ENCODE data around the gene ZIC2.

ZIC2 gene

DNA sequence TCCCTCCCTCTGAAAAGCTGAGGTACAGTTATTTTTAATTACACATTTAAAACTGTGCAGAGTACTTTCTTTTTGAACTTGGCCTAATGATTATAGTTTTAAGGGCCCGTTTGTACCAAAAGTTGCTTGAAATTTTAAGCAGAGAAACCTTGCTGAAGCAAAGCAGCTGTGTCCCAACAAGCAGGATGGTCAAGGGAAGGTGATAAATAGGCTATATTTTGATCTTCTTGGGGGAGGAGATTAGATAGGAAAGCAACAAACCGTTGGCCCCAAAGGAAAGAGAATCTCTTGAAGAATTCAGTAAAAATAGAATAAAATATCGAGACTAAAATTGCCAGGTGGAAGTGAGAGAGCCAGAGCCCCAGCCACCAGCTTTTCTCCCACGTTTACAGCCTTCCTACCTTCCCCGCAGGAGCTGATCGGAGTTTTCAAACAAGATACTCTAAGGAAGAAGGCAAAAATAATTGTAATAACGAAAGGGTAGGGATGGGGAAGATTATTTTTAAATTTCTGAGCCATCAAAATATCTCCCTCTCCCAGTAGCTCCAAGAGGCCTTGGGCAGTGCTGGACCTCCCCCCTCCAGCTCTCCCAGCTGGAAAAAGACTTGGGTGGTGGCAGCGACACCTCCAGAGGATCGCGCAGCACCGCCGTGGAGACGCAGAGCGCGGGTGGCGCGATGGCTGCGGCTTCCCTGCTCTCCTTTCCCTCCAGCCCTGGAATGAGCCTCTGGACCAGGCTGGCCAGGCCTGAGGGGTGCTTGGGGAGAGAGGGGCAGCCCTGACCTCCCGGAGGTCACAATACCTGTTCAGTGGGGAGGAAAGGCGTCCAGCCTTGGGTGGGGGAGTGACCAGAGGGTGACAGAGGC is 5.8 kb downstream of the ZIC2 start:
- no peaks in the 10 kb centered on the region for H3K27me3 ChIP-seq (ENCODE audit: low read depth, low read length)
- no peak overlapping the region for H3K27ac ChIP-seq (ENCODE audit: low read length)
- H3K9ac ChIP-seq (ENCODE audit: low read length): no peak overlapping the region
- peaks cover 17% of the 10 kb centered on the region for H3K79me2 ChIP-seq (ENCODE audit: low read length)
- H3K4me3 ChIP-seq (ENCODE audit: low read length): no peak overlapping the region
- H3K4me1 ChIP-seq (ENCODE audit: low read length): peaks cover 8% of the 10 kb centered on the region
- TF ChIP-seq CTCF (IDR thresholded peaks at IDR 0.05; ENCODE audit: low read depth, low read length) (no peak), EZH2phosphoT487 (IDR thresholded peaks at IDR 0.05; ENCODE audit: low read depth) (no peak)
- H3K9me3 ChIP-seq (ENCODE audit: insufficient read depth, low read length): no peaks in the 10 kb centered on the region
- H2AFZ ChIP-seq (ENCODE audit: low read depth, low read length): peak overlapping the region; percentile 6
- no peak overlapping the region for H3K4me2 ChIP-seq (ENCODE audit: low read length)
- no peaks in the 10 kb centered on the region for H3K36me3 ChIP-seq (replicated peaks; ENCODE audit: low read depth, low read length)
- no peaks in the 10 kb centered on the region for H4K20me1 ChIP-seq (ENCODE audit: insufficient read depth, low read length)

- H3K36me3 ChIP-seq (replicated peaks; ENCODE audit: low read depth, low read length): no peaks in the 10 kb centered on the region
- no peak overlapping the region for H3K4me2 ChIP-seq (ENCODE audit: low read length)
- H2AFZ ChIP-seq (ENCODE audit: low read depth, low read length): no peak overlapping the region
- no peaks in the 10 kb centered on the region for H4K20me1 ChIP-seq (ENCODE audit: insufficient read depth, low read length)
- peaks cover 4% of the 10 kb centered on the region; the same call in 1 of the 2 replicates for H3K79me2 ChIP-seq (ENCODE audit: low read length)
- no peaks in the 10 kb centered on the region for H3K9me3 ChIP-seq (ENCODE audit: insufficient read depth, low read length)
- H3K4me1 ChIP-seq (ENCODE audit: low read length): peaks cover 15% of the 10 kb centered on the region
- no peak for TF ChIP-seq CTCF (IDR thresholded peaks at IDR 0.05; ENCODE audit: low read depth, low read length)
- no peak for TF ChIP-seq EZH2phosphoT487 (IDR thresholded peaks at IDR 0.05; ENCODE audit: low read depth)
- H3K27me3 ChIP-seq (ENCODE audit: low read depth, low read length): peaks cover 3% of the 10 kb centered on the region; the same call in 1 of the 2 replicates
- no peak overlapping the region for H3K9ac ChIP-seq (ENCODE audit: low read length)
- H3K4me3 ChIP-seq (ENCODE audit: low read length): no peak overlapping the region
- H3K27ac ChIP-seq (ENCODE audit: low read length): no peak overlapping the region
Observed at GRCh38 chr13:99988529-99989275, 7.1 kb downstream of the ZIC2 start.

- no peaks in the 10 kb centered on the region for H3K9me3 ChIP-seq (ENCODE audit: insufficient read depth, low read length)
- no peaks in the 10 kb centered on the region for H3K36me3 ChIP-seq (replicated peaks; ENCODE audit: low read depth, low read length)
- H2AFZ ChIP-seq (ENCODE audit: low read depth, low read length): no peak overlapping the region
- TF ChIP-seq CTCF (IDR thresholded peaks at IDR 0.05; ENCODE audit: low read depth, low read length) (no peak), EZH2phosphoT487 (IDR thresholded peaks at IDR 0.05; ENCODE audit: low read depth) (no peak)
- H3K4me1 ChIP-seq (ENCODE audit: low read length): peaks cover 15% of the 10 kb centered on the region
- H3K4me2 ChIP-seq (ENCODE audit: low read length): no peak overlapping the region
- no peaks in the 10 kb centered on the region for H4K20me1 ChIP-seq (ENCODE audit: insufficient read depth, low read length)
- no peak overlapping the region for H3K9ac ChIP-seq (ENCODE audit: low read length)
- H3K27me3 ChIP-seq (ENCODE audit: low read depth, low read length): peaks cover 11% of the 10 kb centered on the region
- H3K4me3 ChIP-seq (ENCODE audit: low read length): no peak overlapping the region
- no peaks in the 10 kb centered on the region for H3K79me2 ChIP-seq (ENCODE audit: low read length)
- no peak overlapping the region for H3K27ac ChIP-seq (ENCODE audit: low read length)
Observed at GRCh38 chr13:99989276-99990125, 7.9 kb downstream of the ZIC2 start.

Data from OCI-LY3 (cell line).